Measurements from ENCODE around the gene PDX1. TPM values are rescaled to one million over a fixed set of nuclear protein-coding genes. Genes with fewer than 3 reads are reported as not detected.

PDX1 gene
- total and polyA plus RNA-seq, 2 of the 13 experiments (the other 11 are each of a cell fraction or from before 2014, with no cell fraction given), result 0.07 TPM; not detected in 1

GRCh38 chr13:27967736-27968315 lies 48.0 kb downstream of the PDX1 start:
- no peak for DNase-seq (ENCODE audit: low spot score)
- no peaks in the 10 kb centered on the region for H3K36me3 ChIP-seq (replicated peaks in 1 of 2; ENCODE audit: control insufficient read depth in 1 of 2, insufficient read depth in 2 of 2, low read length in 2 of 2)
- TF ChIP-seq RXRB (CRISPR knock-in tag; IDR thresholded peaks at IDR 0.05; ENCODE audit: borderline replicate concordance), result no peak
- no peaks in the 10 kb centered on the region for H3K79me2 ChIP-seq (ENCODE audit: insufficient read depth, low read length)
- ChIA-PET CTCF (ENCODE audit: low intra/inter-chr PET ratio, low total read pairs) (no interaction called here), POLR2A (no interaction called here)
- 15% methylated on average over 8 of the region's 33 CpGs for WGBS (ENCODE audit: low lambda C conversion rate)
- H3K4me1 ChIP-seq (ENCODE audit: insufficient read depth, low read length), result peaks cover 32% of the 10 kb centered on the region
- intact Hi-C loops (cut with micrococcal nuclease; ENCODE audit: unreplicated experiment) (no loop called here), in situ Hi-C loops (cut with HindIII; ENCODE audit: extremely low pct_ligation_motif_present, low pct_unique_long_range_greater_than_20kb) (loop anchor here (25.0 kb wide), 1 partner anchor 1006 kb away; no protein-coding TSS in a partner anchor)
- peaks cover 19 to 70% of the 10 kb centered on the region in 2 experiments for H3K27me3 ChIP-seq (ENCODE audit: control insufficient read depth in 1 of 2, insufficient read depth in 2 of 2, low read length in 2 of 2)
- H3K9ac ChIP-seq (ENCODE audit: insufficient read depth, low read depth, low read length), result no peak overlapping the region
- H3K9me3 ChIP-seq (ENCODE audit: low read length), result no peaks in the 10 kb centered on the region
- BruUV-seq (replicated peaks), result no TSS peak
- peak overlapping the region; percentile 68 for H3K4me2 ChIP-seq (ENCODE audit: low read depth, low read length)
- peak overlapping the region in 2 of 3 experiments; percentile 30 to 60; a peak in 3 of 6 replicates for H3K4me3 ChIP-seq (replicated peaks in 1 of 3; ENCODE audit: insufficient read depth in 1 of 3, low read depth in 2 of 3, low read length in 3 of 3)
- no peak overlapping the region for H3K27ac ChIP-seq (ENCODE audit: extremely low read length, insufficient read depth, low read length)
- peak; percentile 39 for ATAC-seq
- H2AFZ ChIP-seq (ENCODE audit: low read length), result no peak overlapping the region
- no peak for FAIRE-seq
- no peaks in the 10 kb centered on the region for H4K20me1 ChIP-seq (ENCODE audit: insufficient read depth, low read length)

GRCh38 chr13:27968316-27969081 lies 48.7 kb downstream of the PDX1 start:
- FAIRE-seq, result no peak
- POLR2A ChIA-PET, result no interaction called here
- BruUV-seq (replicated peaks), result no TSS peak
- H2AFZ ChIP-seq (ENCODE audit: low read length), result no peak overlapping the region
- H3K27me3 ChIP-seq (ENCODE audit: control insufficient read depth in 1 of 2, insufficient read depth in 2 of 2, low read length in 2 of 2), result peaks cover 19 to 73% of the 10 kb centered on the region in 2 experiments
- H3K9ac ChIP-seq (ENCODE audit: insufficient read depth, low read depth, low read length), result 0 out of 2 replicates have a peak overlapping the region, but pooled peaks have one; percentile 8
- H4K20me1 ChIP-seq (ENCODE audit: insufficient read depth, low read length), result no peaks in the 10 kb centered on the region
- no peaks in the 10 kb centered on the region for H3K79me2 ChIP-seq (ENCODE audit: insufficient read depth, low read length)
- CTCF ChIA-PET (ENCODE audit: low intra/inter-chr PET ratio, low total read pairs), result no interaction called here
- intact Hi-C loops (cut with micrococcal nuclease; ENCODE audit: unreplicated experiment), result no loop called here
- peak overlapping the region; percentile 30 to 60 (median 34); a peak in 5 of 6 replicates for H3K4me3 ChIP-seq (replicated peaks in 1 of 3; ENCODE audit: insufficient read depth in 1 of 3, low read depth in 2 of 3, low read length in 3 of 3)
- no peaks in the 10 kb centered on the region for H3K36me3 ChIP-seq (replicated peaks in 1 of 2; ENCODE audit: control insufficient read depth in 1 of 2, insufficient read depth in 2 of 2, low read length in 2 of 2)
- WGBS (ENCODE audit: low lambda C conversion rate), result 6% methylated on average over 7 of the region's 86 CpGs
- in situ Hi-C loops (cut with HindIII; ENCODE audit: extremely low pct_ligation_motif_present, low pct_unique_long_range_greater_than_20kb), result loop anchor here (25.0 kb wide), 1 partner anchor 1006 kb away; no protein-coding TSS in a partner anchor
- H3K27ac ChIP-seq (ENCODE audit: extremely low read length, insufficient read depth, low read length), result no peak overlapping the region
- no peaks in the 10 kb centered on the region for H3K9me3 ChIP-seq (ENCODE audit: low read length)
- DNase-seq (ENCODE audit: low spot score), result no peak
- peak overlapping the region; percentile 68 for H3K4me2 ChIP-seq (ENCODE audit: low read depth, low read length)
- peaks cover 25% of the 10 kb centered on the region for H3K4me1 ChIP-seq (ENCODE audit: insufficient read depth, low read length)
- ATAC-seq, result peak; percentile 76
- peak; percentile 12; the same call in 1 of the 2 replicates for TF ChIP-seq HDAC1 (CRISPR knock-in tag; IDR thresholded peaks at IDR 0.05)
- TF ChIP-seq ARID4A (CRISPR knock-in tag; IDR thresholded peaks at IDR 0.05; ENCODE audit: borderline replicate concordance), result 0 out of 2 replicates have a peak, but pooled peaks have one; percentile 37
- TF ChIP-seq FOXC1 (CRISPR knock-in tag; IDR thresholded peaks at IDR 0.05; ENCODE audit: borderline replicate concordance), result 0 out of 2 replicates have a peak, but pooled peaks have one; percentile 40
- 0 out of 2 replicates have a peak, but pooled peaks have one; percentile 12 for TF ChIP-seq MYC (CRISPR knock-in tag; IDR thresholded peaks at IDR 0.05; ENCODE audit: borderline replicate concordance)
- 0 out of 2 replicates have a peak, but pooled peaks have one; percentile 40 for TF ChIP-seq ZFP91 (CRISPR knock-in tag; IDR thresholded peaks at IDR 0.05; ENCODE audit: borderline replicate concordance)
- TF ChIP-seq E2F2 (CRISPR knock-in tag; IDR thresholded peaks at IDR 0.05; ENCODE audit: borderline replicate concordance), result no peak
